ENCODE results near the gene PEF1.

DNA sequence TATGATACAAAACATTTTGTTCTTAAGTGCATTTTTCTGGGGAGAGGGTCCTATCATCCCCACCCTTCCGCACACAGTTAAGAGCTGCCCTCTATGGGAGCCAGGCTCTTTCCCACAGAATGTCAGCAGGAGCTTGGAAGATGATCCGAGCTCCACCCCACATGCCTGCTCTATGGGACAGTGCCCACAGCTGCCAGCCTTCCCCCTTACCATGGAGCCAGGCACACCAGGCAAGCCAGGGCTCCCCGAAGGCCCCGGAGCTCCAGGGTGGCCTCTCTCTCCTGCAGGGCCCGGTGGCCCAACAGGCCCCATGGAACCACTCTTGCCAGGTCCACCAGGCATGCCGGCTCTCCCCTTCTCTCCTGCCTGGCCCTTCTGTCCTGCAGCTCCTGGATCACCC is 10.4 kb upstream of the PEF1 start:
- TF ChIP-seq, protein P1, sequence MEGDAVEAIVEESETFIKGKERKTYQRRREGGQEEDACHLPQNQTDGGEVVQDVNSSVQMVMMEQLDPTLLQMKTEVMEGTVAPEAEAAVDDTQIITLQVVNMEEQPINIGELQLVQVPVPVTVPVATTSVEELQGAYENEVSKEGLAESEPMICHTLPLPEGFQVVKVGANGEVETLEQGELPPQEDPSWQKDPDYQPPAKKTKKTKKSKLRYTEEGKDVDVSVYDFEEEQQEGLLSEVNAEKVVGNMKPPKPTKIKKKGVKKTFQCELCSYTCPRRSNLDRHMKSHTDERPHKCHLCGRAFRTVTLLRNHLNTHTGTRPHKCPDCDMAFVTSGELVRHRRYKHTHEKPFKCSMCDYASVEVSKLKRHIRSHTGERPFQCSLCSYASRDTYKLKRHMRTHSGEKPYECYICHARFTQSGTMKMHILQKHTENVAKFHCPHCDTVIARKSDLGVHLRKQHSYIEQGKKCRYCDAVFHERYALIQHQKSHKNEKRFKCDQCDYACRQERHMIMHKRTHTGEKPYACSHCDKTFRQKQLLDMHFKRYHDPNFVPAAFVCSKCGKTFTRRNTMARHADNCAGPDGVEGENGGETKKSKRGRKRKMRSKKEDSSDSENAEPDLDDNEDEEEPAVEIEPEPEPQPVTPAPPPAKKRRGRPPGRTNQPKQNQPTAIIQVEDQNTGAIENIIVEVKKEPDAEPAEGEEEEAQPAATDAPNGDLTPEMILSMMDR (IDR thresholded peaks at IDR 0.05; ENCODE audit: poor library complexity), result no peak
- TF ChIP-seq EZH2 (IDR thresholded peaks at IDR 0.05; ENCODE audit: borderline replicate concordance) (no peak), EZH2phosphoT487 (IDR thresholded peaks at IDR 0.05; ENCODE audit: low read depth, severe bottlenecking, unreplicated experiment) (no peak)
